ENCODE data around the gene FAM171A1. TPM values are rescaled to one million over a fixed set of nuclear protein-coding genes. Genes with fewer than 3 reads are reported as not detected.
A peak's percentile ranks its signal among the peaks of the same experiment; 100 is the strongest.

FAM171A1 gene
- total RNA-seq, 3 donors from 2014 or later: 7.6 to 11.7 (median 9.5) TPM

- Histone ChIP-seq H3K4me3 (no peak overlapping the region), H3K27ac (peak overlapping the region in 1 of 2 donors; percentile 8), H3K36me3 (no peaks in the 10 kb centered on the region), H3K4me1 (no peaks in the 10 kb centered on the region), H3K9me3 (no peaks in the 10 kb centered on the region), H3K27me3 (no peaks in the 10 kb centered on the region)
- TF ChIP-seq POLR2AphosphoS5 (IDR thresholded peaks at IDR 0.05) (no peak), CTCF (IDR thresholded peaks at IDR 0.05) (no peak), POLR2A (IDR thresholded peaks at IDR 0.05) (no peak)
- DNase-seq (ENCODE audit: low spot score in 2 of 2): no peak
- intact Hi-C loops (cut with DNase I; ENCODE audit: low total_unique reads): loop anchor here (5.0 kb wide), 1 partner anchor 207 kb away; no protein-coding TSS in a partner anchor
Measured at GRCh38 chr10:15169555-15170401, 201.3 kb downstream of the FAM171A1 start.

- intact Hi-C loops (cut with DNase I; ENCODE audit: low total_unique reads): loop anchor here (5.0 kb wide), 1 partner anchor 207 kb away; no protein-coding TSS in a partner anchor
- H3K4me1 ChIP-seq: no peaks in the 10 kb centered on the region
- peak overlapping the region in 2 of 3 donors; percentile 51 to 69 for H3K4me3 ChIP-seq
- no peaks in the 10 kb centered on the region for H3K36me3 ChIP-seq
- peak overlapping the region in 1 of 2 donors; percentile 8 for H3K27ac ChIP-seq
- peak; percentile 90 to 99 for DNase-seq (ENCODE audit: low spot score in 2 of 2)
- H3K27me3 ChIP-seq: no peaks in the 10 kb centered on the region
- TF ChIP-seq CTCF (IDR thresholded peaks at IDR 0.05) (no peak), POLR2A (IDR thresholded peaks at IDR 0.05) (no peak), POLR2AphosphoS5 (IDR thresholded peaks at IDR 0.05) (no peak)
- H3K9me3 ChIP-seq: no peaks in the 10 kb centered on the region
Measured at GRCh38 chr10:15168786-15169554, 202.1 kb downstream of the FAM171A1 start.

GRCh38 chr10:15168291-15168785 lies 202.8 kb downstream of the FAM171A1 start, which contains the start of gene NMT2:
NMT2 (minus strand) TSS chr10:15168693; CDS start chr10:15168612, 81 bp downstream.
- peak; percentile 58 to 83 for DNase-seq (ENCODE audit: low spot score in 2 of 2)
- H3K27ac ChIP-seq: peak within 1 kb of the TSS; percentile 84 to 93
- no peaks in the 10 kb centered on the region for H3K36me3 ChIP-seq
- no peaks in the 10 kb centered on the region for H3K9me3 ChIP-seq
- peak within 1 kb of the TSS; percentile 69 to 88 (median 76) for H3K4me3 ChIP-seq
- intact Hi-C loops (cut with DNase I; ENCODE audit: low total_unique reads): loop anchor here (5.0 kb wide), 1 partner anchor 206 kb away; no protein-coding TSS in a partner anchor
- TF ChIP-seq POLR2AphosphoS5 (IDR thresholded peaks at IDR 0.05): peak; percentile 77 to 91 (median 83)
- peak in 2 of 3 donors; percentile 17 to 35 for TF ChIP-seq CTCF (IDR thresholded peaks at IDR 0.05)
- peak; percentile 39 for TF ChIP-seq POLR2A (IDR thresholded peaks at IDR 0.05)
- H3K4me1 ChIP-seq: no peaks in the 10 kb centered on the region
- H3K27me3 ChIP-seq: no peaks in the 10 kb centered on the region

- H3K27ac ChIP-seq: peak overlapping the region; percentile 84 to 93
- peak; percentile 30 to 59 for DNase-seq (ENCODE audit: low spot score in 2 of 2)
Measured at GRCh38 chr10:15167411-15168290, 203.4 kb downstream of the FAM171A1 start.

More at GRCh38 chr10:15167411-15168290, 203.4 kb downstream of the FAM171A1 start:
- TF ChIP-seq POLR2A (IDR thresholded peaks at IDR 0.05) (no peak), POLR2AphosphoS5 (IDR thresholded peaks at IDR 0.05) (peak in 1 of 3 donors; percentile 10), CTCF (IDR thresholded peaks at IDR 0.05) (peak in 2 of 3 donors; percentile 46 to 47)
- peak overlapping the region; percentile 69 to 88 (median 76) for H3K4me3 ChIP-seq
- no peaks in the 10 kb centered on the region for H3K36me3 ChIP-seq
- H3K9me3 ChIP-seq: no peaks in the 10 kb centered on the region
- H3K4me1 ChIP-seq: no peaks in the 10 kb centered on the region
- intact Hi-C loops (cut with DNase I; ENCODE audit: low total_unique reads): loop anchor here (5.0 kb wide), 1 partner anchor 205 kb away; no protein-coding TSS in a partner anchor
- H3K27me3 ChIP-seq: no peaks in the 10 kb centered on the region
